HG02870 (cell line): ENCODE results near the gene NRG2.

Source experiments
- ATAC-seq: cut with Tn5 transposase; IDR thresholded peaks from one replicate; pipeline ENCODE4 v1.9.1; 2021; ENCODE audit warnings: mild to moderate bottlenecking, moderate library complexity; ENCODE audit not compliant: unreplicated experiment

NRG2 gene

GRCh38 chr5:139910901-139911300 is 132.2 kb downstream of the NRG2 start:
- no peak for ATAC-seq

- no peak for ATAC-seq
Measured at GRCh38 chr5:139910036-139910435, 133.1 kb downstream of the NRG2 start.

- no peak for ATAC-seq
Measured at GRCh38 chr5:139908749-139909148, 134.3 kb downstream of the NRG2 start.

GRCh38 chr5:139906661-139907060 is 136.4 kb downstream of the NRG2 start:
- ATAC-seq: no peak

- ATAC-seq: no peak
Measured at GRCh38 chr5:139904816-139905661, 138.1 kb downstream of the NRG2 start.

- ATAC-seq: no peak
Measured at GRCh38 chr5:139904566-139904815, 138.6 kb downstream of the NRG2 start.

GRCh38 chr5:139903795-139904565 is 139.1 kb downstream of the NRG2 start:
- ATAC-seq: peak; percentile 36

GRCh38 chr5:139903450-139903794 is 139.7 kb downstream of the NRG2 start:
- no peak for ATAC-seq

GRCh38 chr5:139901986-139902385 is 141.1 kb downstream of the NRG2 start:
- ATAC-seq: no peak

- no peak for ATAC-seq
Measured at GRCh38 chr5:139901251-139901575, 141.9 kb downstream of the NRG2 start.

- no peak for ATAC-seq
Measured at GRCh38 chr5:139900546-139901250, 142.4 kb downstream of the NRG2 start.

GRCh38 chr5:139898981-139899380 is 144.1 kb downstream of the NRG2 start:
- ATAC-seq: no peak

GRCh38 chr5:139897982-139898381 is 145.1 kb downstream of the NRG2 start:
- ATAC-seq: no peak

- ATAC-seq: no peak
Measured at GRCh38 chr5:139897342-139897741, 145.8 kb downstream of the NRG2 start.

- ATAC-seq: no peak
Measured at GRCh38 chr5:139896718-139897117, 146.4 kb downstream of the NRG2 start.

- no peak for ATAC-seq
Measured at GRCh38 chr5:139895647-139896046, 147.5 kb downstream of the NRG2 start.

GRCh38 chr5:139895046-139895445 is 148.1 kb downstream of the NRG2 start:
- ATAC-seq: no peak

GRCh38 chr5:139893873-139894272 is 149.2 kb downstream of the NRG2 start:
- ATAC-seq: no peak

- ATAC-seq: no peak
Measured at GRCh38 chr5:139889410-139889809, 153.7 kb downstream of the NRG2 start.

- no peak for ATAC-seq
Measured at GRCh38 chr5:139888370-139888769, 154.7 kb downstream of the NRG2 start.

- ATAC-seq: no peak
Measured at GRCh38 chr5:139886213-139886612, 156.9 kb downstream of the NRG2 start.

- no peak for ATAC-seq
Measured at GRCh38 chr5:139885857-139886208, 157.3 kb downstream of the NRG2 start.
